ENCODE results near the gene TRIM69.

TRIM69 gene

GRCh38 chr15:44790215-44790614, 53.9 kb downstream of the TRIM69 start:
- no peak for DNase-seq (ENCODE audit: low read depth)
- no peak for TF ChIP-seq CTCF (IDR thresholded peaks at IDR 0.05; ENCODE audit: low read depth, low read length, missing control alignments)
- no peak overlapping the region for H3K4me3 ChIP-seq (ENCODE audit: low read depth, low read length)
- in situ Hi-C loops (cut with HindIII; ENCODE audit: low sequenced_read_pairs) = no loop called here

- no peak for TF ChIP-seq CTCF (IDR thresholded peaks at IDR 0.05; ENCODE audit: low read depth, low read length, missing control alignments)
- in situ Hi-C loops (cut with HindIII; ENCODE audit: low sequenced_read_pairs) = no loop called here
- DNase-seq (ENCODE audit: low read depth) = no peak
Observed at GRCh38 chr15:44790656-44791055, 54.3 kb downstream of the TRIM69 start.

GRCh38 chr15:44792715-44793114, 56.4 kb downstream of the TRIM69 start:
- H3K4me3 ChIP-seq (ENCODE audit: low read depth, low read length) = no peak overlapping the region
- in situ Hi-C loops (cut with HindIII; ENCODE audit: low sequenced_read_pairs) = no loop called here
- no peak for TF ChIP-seq CTCF (IDR thresholded peaks at IDR 0.05; ENCODE audit: low read depth, low read length, missing control alignments)
- no peak for DNase-seq (ENCODE audit: low read depth)

More at GRCh38 chr15:44790656-44791055, 54.3 kb downstream of the TRIM69 start:
- H3K4me3 ChIP-seq (ENCODE audit: low read depth, low read length) = no peak overlapping the region

GRCh38 chr15:44794072-44794471, 57.7 kb downstream of the TRIM69 start:
- in situ Hi-C loops (cut with HindIII; ENCODE audit: low sequenced_read_pairs) = no loop called here
- TF ChIP-seq CTCF (IDR thresholded peaks at IDR 0.05; ENCODE audit: low read depth, low read length, missing control alignments) = no peak

GRCh38 chr15:44796508-44796907, 60.2 kb downstream of the TRIM69 start:
- no peak for DNase-seq (ENCODE audit: low read depth)
- H3K4me3 ChIP-seq (ENCODE audit: low read depth, low read length) = no peak overlapping the region
- no peak for TF ChIP-seq CTCF (IDR thresholded peaks at IDR 0.05; ENCODE audit: low read depth, low read length, missing control alignments)
- in situ Hi-C loops (cut with HindIII; ENCODE audit: low sequenced_read_pairs) = no loop called here

More at GRCh38 chr15:44794072-44794471, 57.7 kb downstream of the TRIM69 start:
- DNase-seq (ENCODE audit: low read depth) = no peak
- no peak overlapping the region for H3K4me3 ChIP-seq (ENCODE audit: low read depth, low read length)

GRCh38 chr15:44798826-44799225, 62.5 kb downstream of the TRIM69 start:
- no peak overlapping the region for H3K4me3 ChIP-seq (ENCODE audit: low read depth, low read length)
- in situ Hi-C loops (cut with HindIII; ENCODE audit: low sequenced_read_pairs) = no loop called here
- DNase-seq (ENCODE audit: low read depth) = no peak
- TF ChIP-seq CTCF (IDR thresholded peaks at IDR 0.05; ENCODE audit: low read depth, low read length, missing control alignments) = peak; percentile 36

GRCh38 chr15:44801364-44801763, 65.0 kb downstream of the TRIM69 start:
- no peak for TF ChIP-seq CTCF (IDR thresholded peaks at IDR 0.05; ENCODE audit: low read depth, low read length, missing control alignments)
- in situ Hi-C loops (cut with HindIII; ENCODE audit: low sequenced_read_pairs) = no loop called here
- no peak for DNase-seq (ENCODE audit: low read depth)
- no peak overlapping the region for H3K4me3 ChIP-seq (ENCODE audit: low read depth, low read length)

All from astrocyte of the cerebellum (primary cell).